Measurements from ENCODE around the gene COL4A6.
"Not testable (repeated sequence)": the region's sequence is repeated elsewhere in the genome, so short reads cannot be mapped to it uniquely, and the experiment has no call there.

The COL4A6 gene

DNA sequence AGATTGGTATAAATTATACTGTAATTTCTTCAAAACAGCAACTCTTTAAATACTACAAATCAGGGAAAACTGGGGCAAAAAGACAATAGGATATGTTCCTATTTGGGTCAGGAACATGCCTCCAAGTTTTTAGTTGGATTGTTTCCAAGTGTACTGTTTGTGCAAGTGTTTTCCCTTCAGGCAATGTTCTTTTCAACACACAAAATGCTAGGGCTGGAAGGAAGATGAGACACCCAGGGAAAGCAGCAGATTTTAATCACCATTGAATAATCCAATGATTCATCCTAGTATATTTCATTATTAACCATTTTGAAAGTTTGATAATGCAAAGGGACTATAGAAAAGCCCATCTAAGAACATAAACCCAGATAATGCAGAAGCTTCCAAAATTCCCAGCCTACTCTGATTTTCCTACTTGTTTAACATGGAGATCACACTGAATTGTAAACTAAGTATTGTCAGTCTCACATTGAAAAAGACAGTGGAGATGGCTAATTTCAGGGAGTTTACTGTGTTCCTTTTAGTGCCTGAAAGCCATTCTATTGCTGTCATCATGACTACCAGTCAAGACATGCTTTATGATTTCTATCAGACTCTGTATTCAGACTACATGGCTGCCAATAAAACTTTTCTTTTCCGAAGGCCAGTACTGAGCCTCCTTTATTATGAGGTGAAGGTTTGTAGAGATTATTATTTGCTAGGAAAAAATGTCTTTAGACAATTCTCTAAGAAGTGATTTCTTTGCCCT, 38.6 kb downstream of the COL4A6 start:
- no peak for DNase-seq (ENCODE audit: low read depth)

DNA sequence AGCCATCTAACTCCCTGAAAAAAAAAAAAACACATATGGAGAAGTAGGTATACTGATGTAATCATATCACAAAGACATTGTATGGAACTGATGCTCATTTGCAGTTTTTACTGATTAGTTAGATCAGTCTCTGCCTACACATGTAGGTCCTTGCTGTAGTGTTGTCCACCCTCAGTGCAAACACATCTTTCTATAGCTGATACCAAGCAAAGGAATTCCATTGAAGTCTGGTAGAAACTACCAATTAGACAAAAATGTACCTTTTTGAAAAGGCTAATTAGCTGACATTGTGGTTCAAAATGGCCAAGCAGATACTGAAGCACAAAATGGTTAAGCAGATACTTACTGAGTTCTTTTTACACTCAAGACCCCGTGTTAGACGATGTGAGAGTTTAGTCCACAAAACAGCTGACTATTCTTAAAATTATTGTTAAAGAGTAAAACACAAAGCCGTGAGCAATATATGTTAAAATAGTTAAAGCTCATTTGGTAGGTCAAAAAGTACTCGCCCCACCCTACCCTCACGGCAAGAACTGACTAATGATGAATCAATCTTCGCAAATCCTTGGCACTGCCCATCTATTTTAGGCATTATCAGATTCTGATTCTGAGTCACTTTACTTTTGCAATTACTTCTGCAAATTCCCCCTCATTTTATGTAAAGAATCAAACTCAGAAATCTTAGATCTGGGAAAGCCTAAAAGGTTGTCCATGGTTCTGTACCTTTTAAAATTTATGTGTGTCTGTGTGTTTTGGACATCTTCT, 40.4 kb downstream of the COL4A6 start:
- DNase-seq (ENCODE audit: low read depth) = no peak

GRCh38 chrX:108396986-108397385, 41.2 kb downstream of the COL4A6 start:
- no peak for DNase-seq (ENCODE audit: low read depth)

GRCh38 chrX:108396188-108396891, 41.9 kb downstream of the COL4A6 start:
- no peak for DNase-seq (ENCODE audit: low read depth)

- DNase-seq (ENCODE audit: low read depth) = not testable (repeated sequence)
Observed at GRCh38 chrX:108390976-108391717, 47.1 kb downstream of the COL4A6 start.

DNA sequence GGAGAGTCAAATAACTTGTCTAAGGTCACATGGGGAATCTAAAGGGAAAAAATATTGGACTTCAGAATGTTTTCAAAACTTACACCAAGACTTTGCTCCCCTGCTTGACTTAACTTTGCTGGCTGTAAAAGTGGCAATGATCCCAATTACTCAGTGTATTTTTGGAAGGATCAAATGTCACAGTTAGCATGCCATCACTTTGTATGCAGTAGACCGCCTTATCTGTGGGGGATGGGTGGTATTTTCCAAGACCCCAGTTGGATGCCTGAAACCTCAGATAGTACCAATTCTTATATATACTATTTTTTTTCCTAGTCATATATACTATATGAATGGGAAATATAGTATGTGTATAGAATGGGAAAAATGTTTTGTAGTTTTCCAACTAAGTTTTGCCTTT, 53.4 kb downstream of the COL4A6 start:
- no peak for DNase-seq (ENCODE audit: low read depth)

DNA sequence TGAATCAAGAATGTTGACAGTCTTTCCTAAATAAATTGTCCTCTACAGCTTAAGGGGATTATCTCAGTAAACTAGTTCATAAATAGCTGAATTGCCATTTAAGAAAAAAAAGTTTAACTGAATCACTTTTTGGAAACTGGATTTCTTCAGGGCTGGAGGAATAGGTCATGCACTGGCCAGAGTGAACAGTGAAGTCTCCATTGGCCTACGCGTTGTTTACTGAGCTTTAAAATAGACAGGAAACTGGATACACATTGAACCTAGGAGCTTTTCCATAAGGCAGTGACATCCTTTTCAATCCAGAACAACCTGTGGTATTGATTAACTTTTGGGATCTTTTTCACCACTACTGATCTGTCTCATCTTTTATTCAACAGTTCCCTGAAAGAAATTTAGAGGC, 58.0 kb downstream of the COL4A6 start:
- no peak for DNase-seq (ENCODE audit: low read depth)

GRCh38 chrX:108376821-108377220, 61.4 kb downstream of the COL4A6 start:
- DNase-seq (ENCODE audit: low read depth) = not testable (repeated sequence)

DNA sequence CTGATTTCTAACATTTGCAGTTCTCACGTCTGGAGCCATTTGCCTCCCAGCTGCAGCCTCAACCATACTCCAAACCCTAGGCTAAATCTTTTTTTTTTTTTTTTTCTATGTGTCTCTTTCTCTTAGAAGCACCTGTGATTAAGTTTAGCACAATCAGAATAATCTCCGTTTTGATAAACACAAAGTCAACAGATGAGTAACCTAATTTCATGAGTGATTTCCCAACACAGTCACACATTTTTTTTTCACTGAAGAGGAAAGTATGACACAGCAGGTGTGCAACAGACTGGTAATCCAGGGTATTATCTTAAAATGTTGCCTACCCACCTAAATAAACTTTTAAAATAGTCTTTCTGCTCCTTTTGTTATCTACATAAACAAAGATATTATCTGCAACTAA, 62.6 kb downstream of the COL4A6 start:
- not testable (repeated sequence) for DNase-seq (ENCODE audit: low read depth)

GRCh38 chrX:108366644-108367406, 71.4 kb downstream of the COL4A6 start:
- DNase-seq (ENCODE audit: low read depth) = no peak

- no peak for DNase-seq (ENCODE audit: low read depth)
Observed at GRCh38 chrX:108362026-108362425, 76.2 kb downstream of the COL4A6 start.

DNA sequence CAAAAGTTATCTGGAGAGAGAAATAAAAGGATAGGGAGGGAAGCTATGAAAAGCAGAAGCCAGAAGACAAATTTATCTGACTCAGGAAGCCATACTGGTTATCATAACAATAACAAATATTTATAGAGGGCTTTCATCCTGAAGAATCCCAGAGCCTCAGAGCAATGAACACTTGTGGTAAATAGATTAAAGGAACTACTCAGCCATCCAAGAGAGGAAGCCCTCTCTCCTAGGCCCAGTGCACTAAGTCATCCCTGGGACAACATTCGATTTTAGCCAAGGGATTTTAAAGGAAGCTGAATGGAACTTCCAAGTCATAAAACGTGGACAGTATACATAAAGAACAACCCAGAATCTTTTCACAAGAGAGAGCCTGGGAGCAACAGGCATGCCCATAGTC, 76.9 kb downstream of the COL4A6 start:
- DNase-seq (ENCODE audit: low read depth) = no peak

GRCh38 chrX:108359806-108360602, 78.2 kb downstream of the COL4A6 start:
- no peak for DNase-seq (ENCODE audit: low read depth)

DNA sequence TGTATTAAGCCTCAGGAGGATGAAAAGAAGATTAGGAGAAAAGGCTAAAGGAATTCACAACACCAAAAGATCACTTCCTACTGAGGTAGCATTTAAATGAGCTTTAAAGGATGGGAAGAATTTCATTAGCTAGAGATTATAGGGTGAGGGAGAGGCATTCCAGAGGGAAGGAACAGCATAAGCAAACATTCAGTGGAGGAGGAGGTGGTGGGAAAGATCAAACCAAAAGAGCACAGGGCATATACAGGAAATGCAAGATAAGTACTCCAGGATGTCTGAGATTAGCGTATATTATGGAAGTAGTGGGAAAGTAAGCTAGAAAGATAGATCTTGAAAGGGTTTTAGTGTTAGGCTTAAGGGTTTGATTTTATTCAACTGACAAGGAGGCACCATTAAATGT, 84.8 kb downstream of the COL4A6 start:
- no peak for DNase-seq (ENCODE audit: low read depth)

- no peak for DNase-seq (ENCODE audit: low read depth)
Observed at GRCh38 chrX:108349210-108349609, 89.0 kb downstream of the COL4A6 start.

DNA sequence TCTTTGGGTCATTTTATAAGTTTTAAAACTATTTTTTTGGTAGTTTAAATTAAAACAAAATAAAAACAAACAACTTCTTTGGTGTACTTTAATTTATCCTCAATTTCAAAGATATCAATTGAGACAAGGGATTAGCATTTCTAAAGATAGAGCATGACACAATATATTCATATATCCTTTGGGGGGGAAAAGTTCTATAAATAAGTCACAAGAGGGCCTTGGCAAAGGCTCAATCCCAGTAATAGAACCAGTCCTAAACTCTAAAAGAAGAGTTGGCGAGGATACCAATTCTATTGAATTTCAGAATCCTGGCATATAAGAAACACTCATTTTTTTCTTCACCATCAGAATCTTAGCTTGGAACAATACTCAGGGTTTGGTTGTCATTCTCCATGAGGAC, 89.7 kb downstream of the COL4A6 start:
- no peak for DNase-seq (ENCODE audit: low read depth)

DNA sequence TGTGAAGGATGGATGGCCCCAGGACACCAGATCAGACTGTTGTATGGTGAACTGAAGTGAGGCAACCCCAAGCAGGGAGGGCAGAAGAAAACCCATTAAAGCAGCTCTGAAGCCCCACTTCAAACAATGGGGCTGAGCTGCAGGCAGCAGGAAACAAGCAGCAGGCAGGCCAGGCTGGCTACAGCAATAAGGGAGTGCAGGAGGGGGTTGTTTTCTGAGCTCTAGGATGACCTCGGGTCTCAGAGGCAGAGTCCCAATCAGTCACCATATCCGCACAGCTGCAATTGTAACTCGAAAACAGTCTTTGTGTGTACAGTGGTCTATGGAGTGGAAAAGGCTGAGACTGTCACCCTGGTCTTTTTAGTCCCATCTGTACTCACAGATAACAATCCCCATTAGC, 90.4 kb downstream of the COL4A6 start:
- DNase-seq (ENCODE audit: low read depth) = no peak

GRCh38 chrX:108344216-108344615, 94.0 kb downstream of the COL4A6 start:
- no peak for DNase-seq (ENCODE audit: low read depth)

DNA sequence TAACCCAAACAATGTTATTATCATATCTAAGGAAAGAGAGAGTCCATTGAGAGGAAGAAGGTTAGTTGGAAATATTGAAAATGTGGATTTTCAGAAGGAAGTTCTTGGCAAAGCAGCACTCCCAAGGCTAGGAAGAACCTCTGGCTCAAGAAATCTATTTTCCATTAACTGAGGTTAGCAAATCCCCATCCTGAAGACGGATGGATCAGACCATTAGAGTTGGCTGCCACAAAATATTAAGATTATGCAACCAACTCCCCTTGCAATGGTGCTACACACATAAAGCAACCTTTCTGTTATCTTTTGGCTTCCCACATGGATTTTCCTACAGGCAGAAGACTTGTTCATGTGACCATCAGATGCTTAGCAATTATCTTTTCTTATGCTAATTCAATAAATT, 96.3 kb downstream of the COL4A6 start:
- DNase-seq (ENCODE audit: low read depth) = no peak

DNA sequence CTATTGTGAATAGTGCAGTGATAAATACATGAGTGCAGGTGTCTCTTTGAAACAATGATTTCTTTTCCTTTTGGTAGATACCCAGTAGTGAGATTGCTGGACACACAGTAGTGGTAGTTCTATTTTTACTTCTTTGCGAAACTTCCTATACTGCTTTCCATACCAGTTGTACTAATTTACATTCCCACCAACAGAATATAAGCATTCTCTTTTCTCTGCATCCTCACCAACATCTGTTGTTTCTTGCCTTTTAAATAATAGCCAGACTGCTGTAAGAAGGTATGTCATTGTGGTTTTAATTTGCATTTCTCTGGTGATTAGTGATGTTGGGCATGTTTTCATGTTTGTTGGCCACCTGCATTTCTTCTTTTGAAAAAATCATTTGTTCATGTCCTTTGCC, 105.9 kb downstream of the COL4A6 start:
- no peak for DNase-seq (ENCODE audit: low read depth)

All from activated T-cell treated with anti-CD3 and anti-CD28 coated beads for 1 hour (primary cell).